Urothelium cell line (cell line): ENCODE results near the gene MESD.

Source experiments
- DNase-seq: peaks from one replicate; pipeline ENCODE4 v3.0.0; 2011; ENCODE audit warnings: low spot score, mixed read lengths
- FAIRE-seq: peaks from 2 replicates; lab custom pipeline; 2011; peaks lifted over from hg19 to GRCh38; lab: Jason Lieb, UNC

MESD gene

GRCh38 chr15:81015621-81016488, 26.2 kb upstream of the MESD start:
- FAIRE-seq (no peak), DNase-seq (no peak)

GRCh38 chr15:81014446-81015093, 25.0 kb upstream of the MESD start:
- FAIRE-seq = no peak
- DNase-seq = no peak

DNA sequence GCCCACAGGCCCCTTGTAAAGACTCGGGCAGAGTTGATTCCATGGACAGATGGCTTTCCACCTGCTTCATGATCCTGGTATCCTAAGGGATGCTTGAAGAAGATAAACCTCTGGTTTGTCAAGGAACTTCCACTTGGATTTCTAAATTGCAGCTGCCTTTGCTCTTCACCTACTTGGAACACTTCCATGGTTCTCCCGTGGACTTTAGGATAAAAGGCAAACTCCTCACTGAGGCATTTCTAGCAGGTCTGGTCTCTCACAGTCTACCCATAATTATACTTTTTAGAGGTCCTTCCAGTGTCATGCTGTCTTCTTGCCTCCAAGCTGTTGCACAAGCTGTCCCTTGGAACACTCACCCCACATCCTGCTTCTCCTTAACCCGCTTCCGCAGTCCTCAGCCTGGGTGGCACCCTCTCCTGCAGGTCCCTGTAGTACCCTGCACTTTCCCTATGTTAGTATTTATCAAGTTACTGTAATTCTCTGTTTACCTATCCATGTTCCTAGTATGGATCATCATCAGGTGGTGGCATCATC, 23.8 kb upstream of the MESD start:
- DNase-seq = no peak
- FAIRE-seq = no peak

DNA sequence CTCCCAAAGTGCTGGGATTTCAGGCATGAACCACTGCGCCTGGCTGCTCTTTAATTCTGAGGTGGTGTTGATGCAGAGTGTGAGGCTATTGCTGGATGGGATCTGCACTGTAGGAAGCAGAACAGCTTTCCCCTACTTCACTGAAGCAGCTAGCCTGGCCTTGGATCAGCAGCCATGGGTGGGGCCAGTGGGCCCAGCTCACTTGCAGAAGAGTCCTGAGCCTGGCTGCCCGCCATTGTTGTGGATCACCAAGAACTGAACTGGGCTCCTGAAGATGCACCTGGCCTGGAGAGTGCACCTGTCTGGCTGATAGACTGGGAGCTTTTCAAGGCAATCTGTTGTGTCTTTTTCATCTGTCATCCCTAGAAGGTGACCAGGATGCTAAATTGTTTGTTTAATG, 23.0 kb upstream of the MESD start:
- FAIRE-seq (no peak), DNase-seq (no peak)

- FAIRE-seq = no peak
- no peak for DNase-seq
These were observed 22.0 kb upstream of the MESD start for GRCh38 chr15:81011593-81011992.

DNA sequence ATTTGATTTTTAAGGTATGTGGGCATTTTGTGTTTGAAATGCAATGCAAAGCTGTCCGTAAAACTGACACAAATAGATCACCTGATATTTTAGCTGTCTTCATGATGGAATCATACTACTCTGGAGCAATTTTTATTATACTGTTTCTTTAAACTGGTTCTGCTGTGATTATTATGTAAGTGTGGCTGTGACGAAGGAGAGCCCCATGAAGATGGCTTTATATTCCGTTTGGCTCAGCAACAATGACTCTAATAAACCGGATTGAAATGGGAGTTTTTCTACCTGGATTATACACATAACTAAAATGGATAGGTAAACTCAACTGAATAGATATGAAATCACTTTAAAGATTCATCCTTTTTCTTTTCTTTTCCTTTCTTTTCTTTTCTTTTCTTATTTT, 20.5 kb upstream of the MESD start:
- no peak for DNase-seq
- FAIRE-seq = no peak

GRCh38 chr15:81008312-81008711, 18.7 kb upstream of the MESD start:
- DNase-seq (no peak), FAIRE-seq (no peak)

DNA sequence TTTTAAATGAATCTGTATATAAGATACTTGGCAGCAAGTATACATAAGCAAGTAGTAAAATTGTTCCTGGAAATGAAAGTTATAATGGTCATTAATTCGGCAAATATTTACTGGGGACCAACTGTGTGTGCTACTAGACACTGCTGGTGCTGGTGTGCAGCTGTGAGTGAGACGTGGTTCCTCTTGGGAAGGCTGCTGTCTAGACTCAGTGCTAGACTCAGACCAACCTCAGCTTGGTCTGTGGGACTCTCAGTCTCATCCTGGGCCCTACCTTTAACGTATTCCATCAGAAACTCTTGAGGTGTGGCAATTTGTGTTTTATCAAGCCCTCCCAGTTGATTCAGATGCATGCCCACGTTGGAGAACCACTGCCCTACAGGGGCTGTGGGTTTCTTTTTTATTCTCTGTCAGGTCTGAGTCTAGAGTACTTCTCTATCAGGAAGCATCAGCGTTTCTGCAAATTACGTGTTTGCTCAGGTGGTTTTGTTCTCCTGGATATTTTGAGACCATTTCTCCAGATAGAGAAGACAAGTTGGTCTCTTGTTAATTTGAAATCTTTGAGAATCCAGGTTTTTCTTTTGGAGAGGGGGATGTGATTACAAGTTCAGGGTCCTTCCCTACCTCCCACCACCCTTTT, 17.9 kb upstream of the MESD start:
- DNase-seq (no peak), FAIRE-seq (no peak)

- DNase-seq (no peak), FAIRE-seq (no peak)
These were observed 16.5 kb upstream of the MESD start for GRCh38 chr15:81006124-81006523.

DNA sequence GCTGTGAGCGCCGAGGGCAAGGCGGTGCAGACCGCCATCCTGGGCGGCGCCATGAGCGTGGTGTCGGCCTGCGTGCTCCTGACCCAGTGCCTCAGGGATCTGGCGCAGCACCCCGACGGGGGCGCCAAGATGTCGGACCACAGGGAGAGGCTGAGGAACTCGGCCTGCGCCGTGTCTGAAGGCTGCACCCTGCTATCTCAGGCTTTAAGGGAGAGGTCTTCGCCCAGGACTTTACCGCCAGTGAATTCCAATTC, 13.4 kb upstream of the MESD start:
- DNase-seq = no peak
- FAIRE-seq = no peak

DNA sequence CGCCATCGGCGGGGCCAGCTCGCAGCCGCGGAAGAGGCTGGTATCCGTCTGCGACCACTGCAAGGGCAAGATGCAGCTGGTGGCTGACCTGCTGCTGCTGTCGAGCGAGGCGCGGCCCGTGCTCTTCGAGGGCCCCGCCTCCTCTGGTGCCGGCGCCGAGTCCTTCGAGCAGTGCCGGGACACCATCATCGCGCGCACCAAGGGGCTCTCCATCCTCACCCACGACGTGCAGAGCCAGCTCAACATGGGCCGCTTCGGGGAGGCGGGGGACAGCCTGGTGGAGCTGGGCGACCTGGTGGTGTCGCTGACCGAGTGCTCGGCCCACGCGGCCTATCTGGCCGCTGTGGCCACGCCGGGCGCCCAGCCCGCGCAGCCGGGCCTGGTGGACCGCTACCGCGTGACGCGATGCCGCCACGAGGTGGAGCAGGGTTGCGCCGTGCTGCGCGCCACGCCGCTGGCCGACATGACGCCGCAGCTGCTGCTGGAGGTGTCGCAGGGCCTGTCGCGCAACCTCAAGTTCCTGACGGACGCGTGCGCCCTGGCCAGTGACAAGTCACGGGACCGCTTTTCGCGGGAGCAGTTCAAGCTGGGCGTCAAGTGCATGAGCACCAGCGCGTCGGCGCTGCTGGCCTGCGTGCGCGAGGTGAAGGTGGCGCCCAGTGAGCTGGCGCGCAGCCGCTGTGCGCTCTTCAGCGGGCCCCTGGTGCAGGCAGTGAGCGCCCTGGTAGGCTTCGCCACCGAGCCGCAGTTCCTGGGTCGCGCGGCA, 12.9 kb upstream of the MESD start:
- DNase-seq (peak; percentile 49), FAIRE-seq (no peak)

GRCh38 chr15:81002009-81002330, 12.4 kb upstream of the MESD start:
- no peak for FAIRE-seq
- DNase-seq = peak; percentile 27

- no peak for FAIRE-seq
- DNase-seq = peak; percentile 61
These were observed 11.8 kb upstream of the MESD start for GRCh38 chr15:81001152-81002008.

- FAIRE-seq = peak; percentile 17
These were observed 11.1 kb upstream of the MESD start, which contains the start of gene TLNRD1 for GRCh38 chr15:81000624-81001151. Gene TLNRD1, plus strand, starts transcription at chr15:81000923. Its CDS starts 1,349 bp downstream, at chr15:81002272.

DNA sequence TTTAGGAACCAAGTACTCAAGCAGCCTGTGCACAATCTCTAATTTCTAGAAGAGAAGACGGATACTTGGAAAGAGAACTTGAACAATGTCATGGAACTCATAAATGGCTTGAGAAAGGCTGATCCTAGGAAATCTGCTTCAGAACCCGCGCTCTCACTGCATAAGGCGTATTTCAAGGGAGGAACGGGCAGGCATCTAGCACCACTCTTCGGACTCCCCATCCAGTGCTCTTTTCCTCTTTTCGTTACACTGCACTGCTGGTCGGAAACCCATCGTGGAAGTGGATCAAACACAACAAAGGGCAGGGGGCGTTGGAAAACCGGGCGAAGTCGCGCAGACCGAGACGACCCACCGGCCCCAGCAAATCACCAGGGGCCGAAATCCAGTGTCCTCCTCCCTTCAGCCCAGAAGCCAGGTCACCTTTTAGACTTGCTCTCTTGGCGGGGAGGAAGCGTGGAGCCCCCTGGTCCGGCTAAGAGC, 10.6 kb upstream of the MESD start:
- no peak for FAIRE-seq
- no peak for DNase-seq

More at GRCh38 chr15:81000624-81001151, 11.1 kb upstream of the MESD start, which contains the start of gene TLNRD1:
- peak; percentile 92 for DNase-seq

GRCh38 chr15:80999623-81000036, 10.0 kb upstream of the MESD start:
- peak; percentile 37 for DNase-seq
- no peak for FAIRE-seq

DNA sequence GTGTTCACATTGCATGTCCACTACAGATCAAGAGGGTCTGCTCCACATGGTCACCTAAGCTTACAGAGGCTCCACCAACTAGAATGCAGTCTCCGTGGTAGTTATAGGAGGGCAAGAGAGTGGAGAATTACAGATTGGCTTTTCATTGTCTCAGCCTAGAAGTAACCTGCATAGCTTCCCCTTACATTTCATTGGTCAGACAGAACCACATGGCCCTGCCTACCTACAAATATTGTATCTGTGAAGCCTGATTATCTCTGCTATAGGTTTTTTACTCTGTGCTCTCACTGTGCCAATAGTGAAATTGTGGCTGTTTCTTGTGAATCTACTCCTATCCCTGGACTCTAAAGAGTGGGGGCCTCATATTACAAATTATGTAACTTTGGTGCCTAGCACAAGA, 8.6 kb upstream of the MESD start:
- DNase-seq = no peak
- FAIRE-seq = no peak

DNA sequence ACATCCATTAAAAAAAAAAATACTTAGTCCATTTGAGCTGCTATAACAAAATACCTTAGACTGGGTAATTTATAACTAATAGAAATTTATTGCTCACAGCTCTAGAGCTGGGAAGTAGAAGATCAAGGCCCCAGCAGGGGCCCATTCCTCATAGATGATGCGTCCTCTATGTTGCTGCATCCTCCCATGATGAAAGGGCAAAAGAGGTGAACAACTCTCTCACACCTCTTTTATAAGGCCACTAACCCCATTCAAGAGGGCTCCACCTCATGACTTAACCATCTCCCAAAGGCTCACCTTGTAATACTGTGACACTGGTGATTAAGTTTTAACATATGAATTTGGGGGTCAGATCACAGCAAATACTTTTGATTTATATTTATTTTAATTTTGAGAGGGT, 8.1 kb upstream of the MESD start:
- DNase-seq (no peak), FAIRE-seq (no peak)

- DNase-seq (no peak), FAIRE-seq (no peak)
These were observed 6.6 kb upstream of the MESD start for GRCh38 chr15:80996247-80996646.

DNA sequence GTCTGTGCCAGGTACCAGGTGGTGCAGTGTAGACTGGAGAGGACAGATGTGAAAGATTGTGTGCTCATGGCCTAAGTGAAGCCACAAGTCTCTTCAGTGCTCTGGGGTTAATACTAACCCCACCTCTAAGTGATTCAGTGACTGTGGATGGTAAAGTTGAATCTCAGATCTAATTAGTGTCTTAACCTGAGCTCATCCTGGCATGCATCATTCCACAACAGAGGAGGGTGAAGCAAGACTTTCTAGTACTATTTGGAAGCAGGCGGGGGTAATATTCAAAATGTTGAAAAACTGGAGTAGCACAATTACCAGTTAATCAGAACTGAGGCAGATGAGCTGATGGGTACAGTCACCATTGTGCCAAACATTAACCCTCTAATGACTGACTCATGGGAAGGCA, 2.8 kb upstream of the MESD start:
- DNase-seq (no peak), FAIRE-seq (no peak)
